Lower leg skin (tissue), 4 donors: Measurements from ENCODE around the gene OVCA2. TPM values are rescaled to one million over a fixed set of nuclear protein-coding genes. Genes with fewer than 3 reads are reported as not detected.

ENCODE experiments used
- DNase-seq, 2 donors: peaks; one replicate each; pipeline ENCODE4 v3.0.0-alpha.2; 2019; ENCODE audit warnings: low spot score in 2 of 2
- H3K4me3 ChIP-seq: fragments of 200-600 bp; sonication (generic); 2 replicates; pipeline ENCODE4 v1.5.1; 2017; ENCODE audit warnings: mild to moderate bottlenecking, low read depth; ENCODE audit not compliant: poor library complexity, severe bottlenecking
- CTCF ChIP-seq, 3 donors: fragments of 450-650 bp; IDR thresholded peaks; one replicate each; pipeline ENCODE4 v1.5.1; 2016; ENCODE audit warnings: antibody characterized with exemption in 3 of 3, mild to moderate bottlenecking in 3 of 3, moderate library complexity in 2 of 3
- POLR2A ChIP-seq, 2 donors: fragments of 450-650 bp; IDR thresholded peaks; one replicate each; pipeline ENCODE4 v1.6.1; 2016 to 2017; ENCODE audit warnings: antibody characterized with exemption in 2 of 2, mild to moderate bottlenecking in 1 of 2, moderate library complexity in 1 of 2
- WGBS, 2 donors: methylation state at CpG; one replicate each; pipeline ENCODE4 v1.1.5; 2018; 5-methylcytosine and 5-hydroxymethylcytosine counted together
- intact Hi-C: fragments of 100-400 bp; cut with DNase I; formaldehyde crosslinking; loops from one replicate; pipeline ENCODE4 v1.15.0; 2023; ENCODE audit warnings: low total_unique reads
- total RNA-seq, 4 donors: library from RNA; depleted of rRNA; stranded (reverse); fragments of >200 nt; gene quantifications; one replicate each; pipeline ENCODE4 v1.1.0, GENCODE V29; 2016

The OVCA2 gene
- total RNA-seq, 4 donors from 2014 or later, result 34.2 to 51.5 (median 40.3) TPM

GRCh38 chr17:2023256-2023655 lies 18.6 kb upstream of the OVCA2 start:
- intact Hi-C loops, result no loop called here
- no peak overlapping the region for H3K4me3 ChIP-seq
- no peak for TF ChIP-seq CTCF (IDR thresholded peaks at IDR 0.05)
- no peak for TF ChIP-seq POLR2A (IDR thresholded peaks at IDR 0.05)
- DNase-seq, result no peak
- WGBS, 2 donors, result 57 to 61% methylated on average over 16 of the region's 16 CpGs

GRCh38 chr17:2023692-2024571 lies 17.9 kb upstream of the OVCA2 start:
- intact Hi-C loops, result no loop called here
- no peak for DNase-seq
- TF ChIP-seq CTCF (IDR thresholded peaks at IDR 0.05), result no peak
- no peak for TF ChIP-seq POLR2A (IDR thresholded peaks at IDR 0.05)
- H3K4me3 ChIP-seq, result peak overlapping the region; percentile 47
- WGBS, 2 donors, result 1% methylated on average over 34 to 55 of the region's 85 CpGs

- no peak for DNase-seq
- 0 to 1% methylated on average over 20 to 41 of the region's 73 CpGs for WGBS, 2 donors
- intact Hi-C loops, result loop anchor here (5.0 kb wide), 1 partner anchor 117 kb away; no protein-coding TSS in a partner anchor
- TF ChIP-seq POLR2A (IDR thresholded peaks at IDR 0.05), result no peak
- no peak for TF ChIP-seq CTCF (IDR thresholded peaks at IDR 0.05)
- peak overlapping the region; percentile 47 for H3K4me3 ChIP-seq
Measured at GRCh38 chr17:2024572-2025219, 17.1 kb upstream of the OVCA2 start.

- WGBS, 2 donors, result 1 to 2% methylated on average over 37 to 46 of the region's 47 CpGs
Measured at GRCh38 chr17:2025220-2025621, 16.6 kb upstream of the OVCA2 start, which contains the start of gene RTN4RL1. Gene RTN4RL1, minus strand, starts transcription at chr17:2025334. Its CDS starts 469 bp downstream, at chr17:2024865.

More at GRCh38 chr17:2025220-2025621, 16.6 kb upstream of the OVCA2 start, which contains the start of gene RTN4RL1:
- peak within 1 kb of the TSS; percentile 47 for H3K4me3 ChIP-seq
- DNase-seq, result peak; percentile 79 to 95
- TF ChIP-seq CTCF (IDR thresholded peaks at IDR 0.05) (no peak), POLR2A (IDR thresholded peaks at IDR 0.05) (no peak)
- intact Hi-C loops, result loop anchor here (5.0 kb wide), 1 partner anchor 118 kb away; no protein-coding TSS in a partner anchor
